HG02623 (cell line): ENCODE data around the gene PKHD1.
"Not testable (repeated sequence)": the region's sequence is repeated elsewhere in the genome, so short reads cannot be mapped to it uniquely, and the experiment has no call there.

Experiments
- ATAC-seq: cut with Tn5 transposase; IDR thresholded peaks from one replicate; pipeline ENCODE4 v1.9.1; 2021; ENCODE audit warnings: moderate library complexity; ENCODE audit not compliant: unreplicated experiment

PKHD1 gene

GRCh38 chr6:52000064-52000463, 87.3 kb downstream of the PKHD1 start:
- ATAC-seq = no peak

GRCh38 chr6:51996296-51996947, 91.0 kb downstream of the PKHD1 start:
- peak; percentile 95 for ATAC-seq

DNA sequence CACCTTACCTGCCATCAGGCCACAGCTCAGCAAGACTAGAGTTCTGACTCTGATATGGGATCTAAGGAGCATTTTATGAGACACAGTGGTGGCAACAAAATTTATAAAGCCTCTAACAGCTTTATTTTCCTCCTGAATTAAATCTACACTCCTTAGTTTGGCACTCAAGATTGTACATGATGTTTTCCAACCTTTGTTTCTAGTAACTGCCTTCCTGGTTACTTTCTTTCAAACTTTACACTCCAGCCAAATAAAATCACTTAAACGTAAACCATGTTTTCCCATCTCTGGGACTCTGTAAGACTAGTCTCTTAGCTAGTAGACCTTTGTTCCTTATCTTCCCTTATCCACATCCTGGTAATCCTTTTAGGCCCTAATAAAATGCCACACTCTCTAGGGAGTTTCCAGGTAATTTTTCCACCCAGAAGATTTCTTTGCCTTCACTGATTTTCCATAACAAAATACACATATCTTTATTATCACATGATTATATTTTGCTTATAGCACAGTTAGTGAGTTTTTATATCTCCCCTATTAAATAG, 92.1 kb downstream of the PKHD1 start:
- ATAC-seq = no peak

GRCh38 chr6:51992876-51993275, 94.5 kb downstream of the PKHD1 start:
- no peak for ATAC-seq

GRCh38 chr6:51989789-51990188, 97.6 kb downstream of the PKHD1 start:
- no peak for ATAC-seq

- no peak for ATAC-seq
Measured at GRCh38 chr6:51986864-51987263, 100.5 kb downstream of the PKHD1 start.

GRCh38 chr6:51983564-51983963, 103.8 kb downstream of the PKHD1 start:
- ATAC-seq = no peak

GRCh38 chr6:51982695-51983094, 104.7 kb downstream of the PKHD1 start:
- not testable (repeated sequence) for ATAC-seq

- ATAC-seq = no peak
Measured at GRCh38 chr6:51976374-51976773, 111.0 kb downstream of the PKHD1 start.

DNA sequence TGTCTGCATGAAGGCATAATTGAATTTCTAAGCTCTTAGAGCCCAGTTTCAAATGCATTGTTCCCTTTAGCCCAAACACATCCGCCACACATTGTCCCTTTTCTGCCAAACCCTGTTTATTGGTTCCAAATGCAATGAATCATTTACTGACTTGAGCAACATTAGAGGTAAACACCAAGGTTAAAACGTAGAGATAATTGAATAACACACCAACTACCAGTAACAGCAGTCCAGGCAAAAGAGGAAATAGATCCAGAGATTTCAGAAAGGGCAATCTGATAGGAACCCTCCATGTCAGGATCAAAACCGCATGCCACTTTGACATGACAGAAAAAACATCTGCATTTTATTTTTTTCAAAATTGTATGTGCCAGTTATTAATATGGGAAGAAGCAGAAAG, 114.8 kb downstream of the PKHD1 start:
- ATAC-seq = no peak

DNA sequence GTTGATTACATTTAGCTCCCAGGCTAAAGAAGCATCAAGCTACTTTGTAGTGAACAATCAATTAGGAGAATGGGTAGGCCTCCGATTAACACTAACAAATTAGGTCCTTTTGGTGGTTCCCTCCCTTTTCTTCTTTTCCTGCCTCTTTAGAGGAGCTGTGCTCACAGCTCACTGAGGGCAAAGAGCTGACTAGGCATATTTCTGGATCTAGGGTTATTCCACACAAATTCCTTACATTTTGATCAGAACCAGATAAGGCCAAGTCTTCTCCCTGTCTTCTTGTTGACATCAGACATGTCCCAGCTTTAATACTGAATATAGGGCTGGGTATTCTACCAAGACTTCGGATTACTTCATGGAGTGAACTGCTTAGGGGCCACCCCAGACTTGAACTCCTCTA, 119.1 kb downstream of the PKHD1 start:
- no peak for ATAC-seq

DNA sequence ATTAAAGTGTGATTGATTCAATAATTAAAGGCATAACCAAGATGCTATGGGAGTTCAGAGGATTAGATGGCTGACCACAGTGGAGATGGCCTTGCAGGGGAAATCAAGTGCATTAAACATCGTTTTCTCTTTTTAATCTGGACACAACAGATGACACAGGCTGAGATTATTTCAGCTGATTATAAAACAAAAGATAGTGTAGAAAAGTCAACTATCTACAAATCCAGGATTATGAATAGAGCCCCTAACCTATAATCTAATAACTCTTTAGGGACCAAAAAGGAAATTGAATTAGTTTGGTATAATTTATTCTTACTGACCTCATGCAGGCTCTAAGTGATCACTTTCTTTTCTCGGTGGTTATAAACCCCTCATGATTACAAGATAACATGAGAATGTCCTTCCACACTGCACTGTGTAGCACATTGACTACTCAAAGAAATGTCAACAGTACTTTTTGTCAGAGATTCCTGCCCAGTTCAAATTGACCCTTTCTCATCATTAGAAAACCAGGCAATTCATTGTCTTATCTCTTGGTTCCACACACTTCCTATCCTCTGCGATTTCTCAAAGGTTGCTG, 122.1 kb downstream of the PKHD1 start:
- no peak for ATAC-seq

DNA sequence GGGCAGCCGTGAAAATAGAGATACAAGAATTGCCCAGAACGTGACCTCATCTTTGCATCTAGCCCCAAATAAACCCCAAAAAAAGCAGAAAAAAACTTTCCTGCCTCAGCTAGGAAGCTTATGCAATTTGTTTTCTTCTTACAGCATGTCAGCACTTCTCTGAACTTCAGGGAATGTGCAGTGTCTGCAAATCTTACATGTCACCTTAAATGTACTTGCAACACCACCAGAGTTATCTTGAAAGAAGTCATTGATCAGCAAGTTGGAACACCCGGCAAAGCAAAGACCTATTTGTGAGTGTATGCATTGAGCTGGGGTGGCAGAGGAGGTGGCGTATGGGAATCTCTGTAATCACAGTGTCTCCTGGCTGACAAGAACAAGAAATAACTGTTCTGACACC, 123.4 kb downstream of the PKHD1 start:
- ATAC-seq = no peak

GRCh38 chr6:51962354-51962753, 125.1 kb downstream of the PKHD1 start:
- no peak for ATAC-seq

- ATAC-seq = no peak
Measured at GRCh38 chr6:51960419-51960818, 127.0 kb downstream of the PKHD1 start.

DNA sequence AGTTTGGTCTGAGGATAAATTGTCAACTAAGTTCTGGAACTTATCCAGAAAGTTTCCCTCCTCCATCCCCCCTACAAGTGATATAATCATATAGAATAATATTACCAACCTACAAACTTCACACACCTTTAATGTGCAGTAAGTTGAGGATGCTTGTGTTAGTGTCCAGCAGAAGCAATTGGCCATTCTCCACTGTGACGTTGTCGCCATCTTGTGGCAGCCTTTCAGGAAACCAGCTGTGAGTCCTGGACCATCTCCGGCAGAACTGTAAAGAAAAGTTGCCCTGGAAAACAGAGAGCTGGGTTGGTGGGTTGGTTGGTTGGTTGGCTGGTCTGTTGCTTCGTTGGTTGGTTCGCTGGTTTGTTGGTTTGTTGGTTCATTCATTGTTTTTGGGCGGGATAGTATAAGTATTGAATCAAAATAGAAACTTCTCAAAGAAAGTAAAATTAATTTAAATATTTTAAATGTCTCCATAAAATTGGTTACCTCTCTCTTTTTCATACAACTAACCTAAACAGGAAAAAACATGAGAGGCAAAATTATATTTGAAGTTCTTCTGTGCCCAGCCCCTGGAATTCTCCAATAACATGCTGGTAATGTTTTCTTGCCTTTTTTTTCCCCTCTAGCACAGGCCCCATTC, 127.5 kb downstream of the PKHD1 start:
- ATAC-seq = no peak

DNA sequence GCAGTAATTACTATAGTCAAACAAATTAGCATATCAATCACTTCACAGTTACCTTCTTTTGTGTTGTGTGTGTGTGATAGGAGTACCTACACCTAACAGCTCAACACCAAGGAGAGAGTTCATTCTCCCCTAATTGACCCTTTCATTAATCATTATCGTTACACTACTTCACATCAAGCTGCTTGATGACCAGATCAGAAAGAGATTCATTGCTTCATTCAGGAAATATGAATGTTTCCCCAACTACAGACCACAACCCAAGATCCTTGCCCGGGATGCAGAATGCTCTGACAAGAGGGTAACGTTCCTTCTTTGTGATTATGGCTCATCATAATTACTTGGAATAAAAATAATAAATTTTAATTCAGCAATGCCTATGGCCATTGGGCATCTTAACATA, 132.7 kb downstream of the PKHD1 start:
- no peak for ATAC-seq

GRCh38 chr6:51953246-51953645, 134.2 kb downstream of the PKHD1 start:
- ATAC-seq = no peak

DNA sequence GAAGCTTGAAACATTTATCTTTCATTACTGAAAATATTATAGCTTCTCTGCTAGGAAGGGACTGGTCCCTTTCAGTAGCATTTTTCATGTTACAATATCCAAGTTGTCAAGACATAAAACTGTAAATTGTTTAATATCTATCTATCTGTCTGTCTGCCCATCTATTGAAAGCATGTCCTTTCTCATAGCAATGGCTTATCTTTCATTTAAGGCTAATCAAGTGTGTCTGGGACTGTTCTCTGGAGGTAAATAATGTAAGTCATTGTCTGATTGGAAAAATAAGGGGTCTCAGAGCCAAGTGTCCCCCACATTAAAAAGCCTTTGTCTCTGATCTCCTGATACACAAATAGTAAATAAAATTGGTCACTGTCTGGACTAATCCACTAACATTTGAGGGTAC, 135.5 kb downstream of the PKHD1 start:
- ATAC-seq = no peak

DNA sequence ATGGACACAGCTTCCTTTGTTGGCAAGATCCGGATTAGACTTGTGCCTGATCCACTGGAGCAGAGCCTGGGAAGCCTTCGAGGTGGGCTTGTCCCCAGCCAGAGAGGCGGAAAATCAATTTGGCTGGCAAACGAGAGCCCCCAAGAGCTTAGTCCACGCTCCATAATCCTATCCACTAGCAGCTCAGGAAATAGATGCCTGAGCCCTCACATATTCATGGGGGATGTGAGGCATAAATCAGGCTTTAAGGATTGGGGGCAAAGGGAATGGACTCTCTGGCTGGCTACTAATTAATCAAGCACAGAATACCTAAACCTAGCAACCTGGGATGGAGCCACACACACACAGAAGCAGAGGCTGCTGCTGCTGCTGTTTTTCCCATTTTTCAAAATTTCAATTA, 137.9 kb downstream of the PKHD1 start:
- no peak for ATAC-seq

DNA sequence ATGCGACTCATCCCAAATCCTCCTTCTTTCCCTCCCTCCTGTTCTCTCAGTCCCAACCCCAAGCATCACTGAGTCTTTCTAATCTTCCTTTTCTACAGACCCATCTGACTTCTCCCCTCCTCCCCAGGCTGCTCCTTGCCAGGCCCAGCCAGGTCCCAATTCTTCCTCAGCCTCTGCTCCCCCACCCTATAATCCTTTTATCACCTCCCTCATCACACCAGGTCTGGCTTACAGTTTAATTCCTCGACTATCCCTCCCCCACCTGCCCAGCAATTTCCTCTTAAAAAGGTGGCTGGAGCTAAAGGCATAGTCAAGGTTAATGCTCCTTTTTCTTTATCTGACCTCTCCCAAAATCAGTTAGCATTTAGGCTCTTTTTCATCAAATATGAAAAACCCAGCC, 147.7 kb downstream of the PKHD1 start:
- ATAC-seq = not testable (repeated sequence)
